Keratinocyte (primary cell): ENCODE measurements around the gene HOXB5. TPM values are rescaled to one million over a fixed set of nuclear protein-coding genes. Genes with fewer than 3 reads are reported as not detected.

Source experiments
- DNase-seq: peaks from one replicate; pipeline ENCODE4 v3.0.0-alpha.2; 2011; ENCODE audit warnings: low read depth, missing footprints, low spot score
- FAIRE-seq: peaks from 2 replicates; lab custom pipeline; 2011; peaks lifted over from hg19 to GRCh38; lab: Jason Lieb, UNC
- H2AFZ ChIP-seq: 2 replicates; pipeline ENCODE4 v1.6.0; 2012; ENCODE audit warnings: low read length, control low read depth, inconsistent platforms; ENCODE audit not compliant: control insufficient read depth
- H3K27ac ChIP-seq: 2 replicates; pipeline ENCODE4 v1.5.1; 2011; ENCODE audit warnings: low read length; ENCODE audit not compliant: control insufficient read depth, insufficient read depth
- H3K27me3 ChIP-seq: 3 replicates; pipeline ENCODE4 v1.6.0; 2011; ENCODE audit warnings: low read length; ENCODE audit not compliant: control insufficient read depth, insufficient read depth; ENCODE audit errors: extremely low read depth
- H3K36me3 ChIP-seq, 2 experiments: 2 replicates in 1 of 2; 3 replicates in 1 of 2; pipeline ENCODE4 v1.5.1; 2011; ENCODE audit warnings: low read length in 2 of 2, mild to moderate bottlenecking in 1 of 2; ENCODE audit not compliant: control insufficient read depth in 2 of 2, insufficient read depth in 2 of 2; ENCODE audit errors: extremely low read depth in 1 of 2
- H3K4me1 ChIP-seq: 3 replicates; pipeline ENCODE4 v1.5.1; 2011; ENCODE audit warnings: low read length; ENCODE audit not compliant: control insufficient read depth, insufficient read depth; ENCODE audit errors: extremely low read depth
- H3K4me2 ChIP-seq: 3 replicates; pipeline ENCODE4 v1.6.0; 2011; ENCODE audit warnings: low read depth, low read length; ENCODE audit not compliant: control insufficient read depth, insufficient read depth; ENCODE audit errors: extremely low read depth
- H3K4me3 ChIP-seq, 3 experiments: fragments of 200-600 bp in 1 of 3; sonication (generic) in 1 of 3; 2 replicates in 2 of 3; 3 replicates in 1 of 3; pipeline ENCODE4 v1.5.1; 2011 to 2016; ENCODE audit warnings: low read length in 3 of 3, mild to moderate bottlenecking in 3 of 3, control low read depth in 2 of 3, inconsistent platforms in 1 of 3, low read depth in 1 of 3, mixed read lengths in 1 of 3, mixed run types in 1 of 3, moderate library complexity in 1 of 3; ENCODE audit not compliant: control insufficient read depth in 2 of 3, insufficient read depth in 2 of 3; ENCODE audit errors: extremely low read depth in 1 of 3
- H3K79me2 ChIP-seq: 2 replicates; pipeline ENCODE4 v1.6.0; 2012; ENCODE audit warnings: low read length; ENCODE audit not compliant: control insufficient read depth, insufficient read depth
- H3K9ac ChIP-seq: 3 replicates; pipeline ENCODE4 v1.6.0; 2011; ENCODE audit warnings: low read length; ENCODE audit not compliant: control insufficient read depth, insufficient read depth; ENCODE audit errors: extremely low read depth
- H3K9me1 ChIP-seq: 3 replicates; pipeline ENCODE4 v1.6.0; 2011; ENCODE audit warnings: low read length; ENCODE audit not compliant: control insufficient read depth, insufficient read depth; ENCODE audit errors: extremely low read depth
- H3K9me3 ChIP-seq: 2 replicates; pipeline ENCODE4 v1.5.1; 2012; ENCODE audit warnings: low read depth, low read length; ENCODE audit not compliant: control insufficient read depth
- H4K20me1 ChIP-seq: 3 replicates; pipeline ENCODE4 v1.6.0; 2011; ENCODE audit warnings: low read length; ENCODE audit not compliant: control insufficient read depth, insufficient read depth; ENCODE audit errors: extremely low read depth
- EZH2 ChIP-seq: IDR thresholded peaks from one replicate; pipeline ENCODE4 v1.6.1; 2012; ENCODE audit warnings: inconsistent platforms, mild to moderate bottlenecking, low read length, moderate library complexity
- dilution Hi-C: fragments of 300-500 bp; cut with MboI; formaldehyde crosslinking; loops from one replicate; pipeline ENCODE4 v1.7.0; 2020; ENCODE audit warnings: low sequenced_read_pairs; ENCODE audit not compliant: extremely low pct_ligation_motif_present
- polyA plus RNA-seq, 5 experiments: library from polyadenylated mRNA; depleted of rRNA in 3 of 5; stranded (reverse) in 3 of 5; stranded (forward) in 1 of 5; unstranded in 1 of 5; fragments of >200 nt; gene quantifications; 1 replicate in 1 of 5; 2 replicates in 3 of 5; 3 replicates in 1 of 5; pipeline versions ENCODE4 v1.2.1 to v1.2.3, GENCODE V29; 2011 to 2012; ENCODE audit warnings: missing spikeins in 2 of 5, low read depth in 1 of 5, low replicate concordance in 1 of 5
- TF ChIP-seq, protein P1 (sequence below), 3 experiments: IDR thresholded peaks in 1 of 3; conservative IDR thresholded peaks in 1 of 3; optimal IDR thresholded peaks in 1 of 3; 2 replicates in 2 of 3; 3 replicates in 1 of 3; pipeline versions ENCODE3 to v1.5.1; 2011; ENCODE audit warnings: low read length in 3 of 3, mild to moderate bottlenecking in 3 of 3, moderate library complexity in 2 of 3, control low read depth in 1 of 3, inconsistent platforms in 1 of 3; ENCODE audit not compliant: insufficient read depth in 2 of 3; ENCODE audit errors: extremely low read depth in 1 of 3

HOXB5 gene
- polyA plus RNA-seq, 1 donor (not counting 4 experiments of a cell fraction or from before 2014, with no cell fraction given), result not detected

GRCh38 chr17:48586355-48587258 lies 7.0 kb downstream of the HOXB5 start:
- DNase-seq (no peak), FAIRE-seq (no peak)
- peaks cover 14% of the 10 kb centered on the region for H3K4me1 ChIP-seq
- no peaks in the 10 kb centered on the region for H3K9me1 ChIP-seq
- H3K9ac ChIP-seq, result no peak overlapping the region
- TF ChIP-seq, protein P1, sequence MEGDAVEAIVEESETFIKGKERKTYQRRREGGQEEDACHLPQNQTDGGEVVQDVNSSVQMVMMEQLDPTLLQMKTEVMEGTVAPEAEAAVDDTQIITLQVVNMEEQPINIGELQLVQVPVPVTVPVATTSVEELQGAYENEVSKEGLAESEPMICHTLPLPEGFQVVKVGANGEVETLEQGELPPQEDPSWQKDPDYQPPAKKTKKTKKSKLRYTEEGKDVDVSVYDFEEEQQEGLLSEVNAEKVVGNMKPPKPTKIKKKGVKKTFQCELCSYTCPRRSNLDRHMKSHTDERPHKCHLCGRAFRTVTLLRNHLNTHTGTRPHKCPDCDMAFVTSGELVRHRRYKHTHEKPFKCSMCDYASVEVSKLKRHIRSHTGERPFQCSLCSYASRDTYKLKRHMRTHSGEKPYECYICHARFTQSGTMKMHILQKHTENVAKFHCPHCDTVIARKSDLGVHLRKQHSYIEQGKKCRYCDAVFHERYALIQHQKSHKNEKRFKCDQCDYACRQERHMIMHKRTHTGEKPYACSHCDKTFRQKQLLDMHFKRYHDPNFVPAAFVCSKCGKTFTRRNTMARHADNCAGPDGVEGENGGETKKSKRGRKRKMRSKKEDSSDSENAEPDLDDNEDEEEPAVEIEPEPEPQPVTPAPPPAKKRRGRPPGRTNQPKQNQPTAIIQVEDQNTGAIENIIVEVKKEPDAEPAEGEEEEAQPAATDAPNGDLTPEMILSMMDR (optimal IDR thresholded peaks at IDR 0.05 in 1 of 3, IDR thresholded peaks at IDR 0.05 in 1 of 3, conservative IDR thresholded peaks at IDR 0.05 in 1 of 3; ENCODE audit: extremely low read depth in 1 of 3, insufficient read depth in 2 of 3, low read length in 3 of 3), result no peak
- peaks cover 60% of the 10 kb centered on the region for H3K27me3 ChIP-seq
- no peaks in the 10 kb centered on the region for H4K20me1 ChIP-seq
- H3K27ac ChIP-seq, result no peak overlapping the region
- H3K79me2 ChIP-seq, result no peaks in the 10 kb centered on the region
- dilution Hi-C loops, result no loop called here
- H3K36me3 ChIP-seq, result no peaks in the 10 kb centered on the region
- peak overlapping the region in 1 of 3 experiments; percentile 81 for H3K4me3 ChIP-seq
- H3K4me2 ChIP-seq, result peak overlapping the region; percentile 96
- H3K9me3 ChIP-seq, result no peaks in the 10 kb centered on the region
- no peak overlapping the region for H2AFZ ChIP-seq

DNA sequence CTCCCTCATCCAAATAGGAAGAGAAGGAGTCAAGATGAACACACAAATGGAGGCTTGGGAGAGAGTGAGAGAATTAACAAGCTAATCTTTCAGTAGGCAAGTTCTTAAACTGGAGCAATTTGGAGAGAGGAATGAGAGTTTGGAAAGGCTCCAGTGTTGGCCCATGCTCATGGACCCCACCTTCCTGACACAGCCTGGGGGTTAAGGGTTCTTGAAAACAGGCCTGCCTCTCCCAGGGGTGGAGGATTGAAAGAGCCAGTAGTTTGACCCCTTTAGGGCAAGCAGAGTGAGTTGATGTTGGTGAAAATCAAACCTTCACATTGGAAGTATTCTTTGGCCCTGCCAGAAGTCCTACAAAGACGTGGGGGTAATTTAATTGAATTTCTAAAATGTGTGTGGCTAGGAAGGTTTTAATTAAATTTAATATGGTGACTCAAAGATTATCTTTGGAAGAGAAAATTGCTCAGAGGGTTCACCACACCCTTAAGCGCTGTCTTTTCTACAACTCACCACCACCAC lies 9.3 kb downstream of the HOXB5 start:
- dilution Hi-C loops, result no loop called here
- FAIRE-seq (no peak), DNase-seq (no peak)
- no peaks in the 10 kb centered on the region for H4K20me1 ChIP-seq
- no peaks in the 10 kb centered on the region for H3K9me3 ChIP-seq
- H2AFZ ChIP-seq, result no peak overlapping the region
- no peak overlapping the region for H3K27ac ChIP-seq
- no peak overlapping the region for H3K4me2 ChIP-seq
- no peak for TF ChIP-seq EZH2
- TF ChIP-seq, protein P1 (optimal IDR thresholded peaks at IDR 0.05 in 1 of 3, IDR thresholded peaks at IDR 0.05 in 1 of 3, conservative IDR thresholded peaks at IDR 0.05 in 1 of 3; ENCODE audit: extremely low read depth in 1 of 3, insufficient read depth in 2 of 3, low read length in 3 of 3), result no peak
- no peaks in the 10 kb centered on the region for H3K36me3 ChIP-seq
- peaks cover 14% of the 10 kb centered on the region for H3K4me1 ChIP-seq
- H3K27me3 ChIP-seq, result peaks cover 68% of the 10 kb centered on the region
- H3K4me3 ChIP-seq, result no peak overlapping the region
- H3K79me2 ChIP-seq, result no peaks in the 10 kb centered on the region
- no peak overlapping the region for H3K9ac ChIP-seq
- no peaks in the 10 kb centered on the region for H3K9me1 ChIP-seq
